ENCODE data around the gene BLOC1S5. TPM values are rescaled to one million over a fixed set of nuclear protein-coding genes. Genes with fewer than 3 reads are reported as not detected.

Gene BLOC1S5
- polyA plus RNA-seq, 1 of the 3 experiments (the other 2 are of a cell fraction): 4.4 TPM

DNA sequence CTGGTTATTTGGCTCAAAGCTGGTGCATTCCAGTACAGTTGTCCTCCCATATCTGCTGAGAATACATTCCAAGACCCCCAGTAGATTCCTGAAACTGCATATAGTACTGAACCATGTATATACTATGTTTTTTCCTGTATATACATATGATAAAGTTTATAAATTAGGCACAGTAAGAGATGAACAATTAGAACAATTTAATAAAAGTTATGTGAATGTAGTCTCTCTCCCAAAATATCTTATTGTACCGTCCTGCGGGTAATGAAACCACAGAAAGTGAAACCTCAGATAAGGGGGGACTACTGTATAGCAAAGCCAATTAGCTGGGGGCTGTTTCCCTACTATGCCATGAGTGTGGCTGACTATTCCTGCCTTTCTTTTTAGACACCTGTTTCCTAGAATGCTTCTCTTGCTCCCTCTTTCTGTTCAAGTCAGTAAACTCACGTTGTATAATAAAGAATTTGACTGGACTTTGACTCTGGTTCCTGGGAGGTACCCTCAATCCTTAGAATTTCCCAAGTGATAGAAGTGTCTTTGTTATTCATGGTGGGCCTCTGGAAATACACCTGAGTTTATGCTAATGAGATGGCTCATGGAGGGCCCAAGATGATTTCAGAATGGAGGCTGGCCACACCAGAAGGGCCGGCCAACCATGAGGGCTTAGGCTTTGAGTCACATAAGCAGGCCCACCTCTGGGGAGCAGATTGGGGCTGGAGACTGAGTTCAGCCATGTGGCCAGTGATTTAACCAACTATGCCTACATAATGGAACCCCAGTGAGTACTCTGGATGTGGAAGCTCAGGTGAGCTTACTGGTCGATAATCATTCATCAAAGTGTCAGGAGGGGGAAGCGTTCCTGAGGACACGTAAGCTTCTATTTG is 689 bp upstream of the BLOC1S5 start:
- no peak for DNase-seq
- H3K27ac ChIP-seq (ENCODE audit: low read depth in 2 of 2, low read length in 1 of 2): peak overlapping the region; percentile 73 to 81
- peaks cover 5% of the 10 kb centered on the region; the same call in 1 of the 2 replicates for H3K79me2 ChIP-seq (ENCODE audit: insufficient read depth)
- H3K9me2 ChIP-seq: no peaks in the 10 kb centered on the region
- peak overlapping the region; percentile 94 for H2AFZ ChIP-seq (ENCODE audit: low read depth)
- H3F3A ChIP-seq (replicated peaks; ENCODE audit: insufficient read depth): no peaks in the 10 kb centered on the region
- TF ChIP-seq, protein P1, sequence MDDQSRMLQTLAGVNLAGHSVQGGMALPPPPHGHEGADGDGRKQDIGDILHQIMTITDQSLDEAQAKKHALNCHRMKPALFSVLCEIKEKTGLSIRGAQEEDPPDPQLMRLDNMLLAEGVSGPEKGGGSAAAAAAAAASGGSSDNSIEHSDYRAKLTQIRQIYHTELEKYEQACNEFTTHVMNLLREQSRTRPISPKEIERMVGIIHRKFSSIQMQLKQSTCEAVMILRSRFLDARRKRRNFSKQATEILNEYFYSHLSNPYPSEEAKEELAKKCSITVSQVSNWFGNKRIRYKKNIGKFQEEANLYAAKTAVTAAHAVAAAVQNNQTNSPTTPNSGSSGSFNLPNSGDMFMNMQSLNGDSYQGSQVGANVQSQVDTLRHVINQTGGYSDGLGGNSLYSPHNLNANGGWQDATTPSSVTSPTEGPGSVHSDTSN (IDR thresholded peaks at IDR 0.05): no peak
- TF ChIP-seq POLR2AphosphoS5 (IDR thresholded peaks at IDR 0.05; ENCODE audit: low read depth, low read length) (no peak), FOXM1 (IDR thresholded peaks at IDR 0.05; ENCODE audit: low read depth) (no peak)
- CTCF ChIA-PET: interaction anchor here (0.6 to 1.0 kb wide), 2 partner anchors 9 to 150 kb away, joined by 3 to 4 read pairs; no protein-coding TSS in a partner anchor
- no peaks in the 10 kb centered on the region for H3K27me3 ChIP-seq (ENCODE audit: insufficient read depth)
- peak overlapping the region; percentile 91 to 97 for H3K4me3 ChIP-seq (ENCODE audit: low read depth in 2 of 2, low read length in 1 of 2)
- no peaks in the 10 kb centered on the region for H4K20me1 ChIP-seq (ENCODE audit: insufficient read depth)
- POLR2A ChIA-PET: interaction anchor here (1.3 kb wide), 1 partner anchor 37 kb away, joined by 7 read pairs; the partner anchor contains the start of gene EEF1E1
- no peaks in the 10 kb centered on the region for H3K9me3 ChIP-seq
- peaks cover 12 to 16% of the 10 kb centered on the region in 2 experiments for H3K36me3 ChIP-seq (replicated peaks in 1 of 2; ENCODE audit: control insufficient read depth in 1 of 2, insufficient read depth in 2 of 2, low read length in 1 of 2)
- WGBS (ENCODE audit: low lambda C conversion rate): 97% methylated on average over 7 of the region's 7 CpGs
- peaks cover 0 to 4% of the 10 kb centered on the region in 2 experiments; a peak in 3 of 4 replicates for H3K4me1 ChIP-seq (ENCODE audit: control insufficient read depth in 1 of 2, insufficient read depth in 2 of 2, low read depth in 1 of 2, low read length in 1 of 2)
- H3K9ac ChIP-seq: peak overlapping the region; percentile 32; the same call in 1 of the 2 replicates
- peak overlapping the region; percentile 94; the same call in 1 of the 2 replicates for H3K4me2 ChIP-seq

DNA sequence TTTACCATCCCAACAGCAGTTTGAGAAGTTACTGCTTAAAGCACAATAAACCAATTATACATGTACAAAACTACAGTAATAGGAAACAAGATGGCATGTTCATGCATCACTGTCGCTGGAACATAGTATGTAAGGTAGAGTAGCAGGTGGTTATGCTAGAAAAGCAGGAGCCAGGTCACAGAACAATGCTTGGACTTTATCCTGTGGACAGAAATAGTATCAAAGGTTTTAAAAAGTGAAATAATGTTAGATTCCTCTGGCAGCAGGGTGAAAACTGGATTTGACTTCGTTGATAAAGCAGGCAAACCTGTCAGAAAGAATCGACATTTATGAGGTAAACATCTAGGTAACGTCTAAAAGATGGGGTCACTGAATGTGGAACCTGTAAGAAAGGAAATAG is 2.5 kb downstream of the BLOC1S5 start:
- Histone ChIP-seq H3K4me1 (ENCODE audit: control insufficient read depth in 1 of 2, insufficient read depth in 2 of 2, low read depth in 1 of 2, low read length in 1 of 2) (no peaks in the 10 kb centered on the region; a peak in 3 of 4 replicates), H3K27me3 (ENCODE audit: insufficient read depth) (no peaks in the 10 kb centered on the region), H3K9me2 (no peaks in the 10 kb centered on the region), H3K36me3 (replicated peaks in 1 of 2; ENCODE audit: control insufficient read depth in 1 of 2, insufficient read depth in 2 of 2, low read length in 1 of 2) (peaks cover 12 to 34% of the 10 kb centered on the region in 2 experiments), H3F3A (replicated peaks; ENCODE audit: insufficient read depth) (peaks cover 4% of the 10 kb centered on the region), H4K20me1 (ENCODE audit: insufficient read depth) (no peaks in the 10 kb centered on the region), H3K4me2 (no peak overlapping the region), H2AFZ (ENCODE audit: low read depth) (no peak overlapping the region), H3K27ac (ENCODE audit: low read depth in 2 of 2, low read length in 1 of 2) (no peak overlapping the region), H3K4me3 (ENCODE audit: low read depth in 2 of 2, low read length in 1 of 2) (no peak overlapping the region), H3K9me3 (no peaks in the 10 kb centered on the region), H3K79me2 (ENCODE audit: insufficient read depth) (peaks cover 5% of the 10 kb centered on the region; the same call in 1 of the 2 replicates), H3K9ac (no peak overlapping the region)
- DNase-seq: no peak
- CTCF ChIA-PET: no interaction called here
- POLR2A ChIA-PET: no interaction called here
- TF ChIP-seq RFX5 (IDR thresholded peaks at IDR 0.05; ENCODE audit: low read length): no peak
- TF ChIP-seq FOXM1 (IDR thresholded peaks at IDR 0.05; ENCODE audit: low read depth): no peak
- no peak for TF ChIP-seq MEF2A (IDR thresholded peaks at IDR 0.05; ENCODE audit: borderline replicate concordance, low read depth)
- no peak for TF ChIP-seq RAD21 (IDR thresholded peaks at IDR 0.05; ENCODE audit: low read length)
- TF ChIP-seq, protein P2, sequence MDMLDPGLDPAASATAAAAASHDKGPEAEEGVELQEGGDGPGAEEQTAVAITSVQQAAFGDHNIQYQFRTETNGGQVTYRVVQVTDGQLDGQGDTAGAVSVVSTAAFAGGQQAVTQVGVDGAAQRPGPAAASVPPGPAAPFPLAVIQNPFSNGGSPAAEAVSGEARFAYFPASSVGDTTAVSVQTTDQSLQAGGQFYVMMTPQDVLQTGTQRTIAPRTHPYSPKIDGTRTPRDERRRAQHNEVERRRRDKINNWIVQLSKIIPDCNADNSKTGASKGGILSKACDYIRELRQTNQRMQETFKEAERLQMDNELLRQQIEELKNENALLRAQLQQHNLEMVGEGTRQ (IDR thresholded peaks at IDR 0.05; ENCODE audit: borderline replicate concordance, low read depth, low read length): no peak
- TF ChIP-seq, protein P3, sequence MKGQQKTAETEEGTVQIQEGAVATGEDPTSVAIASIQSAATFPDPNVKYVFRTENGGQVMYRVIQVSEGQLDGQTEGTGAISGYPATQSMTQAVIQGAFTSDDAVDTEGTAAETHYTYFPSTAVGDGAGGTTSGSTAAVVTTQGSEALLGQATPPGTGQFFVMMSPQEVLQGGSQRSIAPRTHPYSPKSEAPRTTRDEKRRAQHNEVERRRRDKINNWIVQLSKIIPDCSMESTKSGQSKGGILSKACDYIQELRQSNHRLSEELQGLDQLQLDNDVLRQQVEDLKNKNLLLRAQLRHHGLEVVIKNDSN (IDR thresholded peaks at IDR 0.05; ENCODE audit: borderline replicate concordance, low read depth): no peak
- TF ChIP-seq SIN3A (IDR thresholded peaks at IDR 0.05; ENCODE audit: borderline replicate concordance, low read depth, low read length): no peak
- TF ChIP-seq GABPA (IDR thresholded peaks at IDR 0.05; ENCODE audit: low read depth): no peak
- TF ChIP-seq YY1 (IDR thresholded peaks at IDR 0.05; ENCODE audit: low read depth): no peak
- TF ChIP-seq GATA2 (CRISPR knock-in tag; IDR thresholded peaks at IDR 0.05): no peak
- no peak for TF ChIP-seq FOSL2 (IDR thresholded peaks at IDR 0.05; ENCODE audit: borderline replicate concordance, low read depth)
- TF ChIP-seq, protein P4, sequence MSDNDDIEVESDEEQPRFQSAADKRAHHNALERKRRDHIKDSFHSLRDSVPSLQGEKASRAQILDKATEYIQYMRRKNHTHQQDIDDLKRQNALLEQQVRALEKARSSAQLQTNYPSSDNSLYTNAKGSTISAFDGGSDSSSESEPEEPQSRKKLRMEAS (IDR thresholded peaks at IDR 0.05; ENCODE audit: low read depth): no peak
- no peak for TF ChIP-seq TAF1 (IDR thresholded peaks at IDR 0.05; ENCODE audit: borderline replicate concordance, low read depth, low read length)
- TF ChIP-seq SMC3 (IDR thresholded peaks at IDR 0.05; ENCODE audit: low read depth, low read length): no peak
- no peak for TF ChIP-seq TCF12 (IDR thresholded peaks at IDR 0.05)
- TF ChIP-seq, protein P1 (IDR thresholded peaks at IDR 0.05): no peak
- no peak for TF ChIP-seq TEAD4 (IDR thresholded peaks at IDR 0.05; ENCODE audit: borderline replicate concordance, insufficient read depth)
- TF ChIP-seq POLR2AphosphoS5 (IDR thresholded peaks at IDR 0.05; ENCODE audit: low read depth, low read length): no peak
- TF ChIP-seq CHD2 (IDR thresholded peaks at IDR 0.05; ENCODE audit: low read length, partially characterized antibody): no peak
- WGBS (ENCODE audit: low lambda C conversion rate): 94% methylated on average over 4 of the region's 4 CpGs

Measured in SK-N-SH (cell line).